HG02870 (cell line): ENCODE measurements around the gene NEAT1.

Experiments
- ATAC-seq: cut with Tn5 transposase; IDR thresholded peaks from one replicate; pipeline ENCODE4 v1.9.1; 2021; ENCODE audit warnings: mild to moderate bottlenecking, moderate library complexity; ENCODE audit not compliant: unreplicated experiment

The NEAT1 gene

DNA sequence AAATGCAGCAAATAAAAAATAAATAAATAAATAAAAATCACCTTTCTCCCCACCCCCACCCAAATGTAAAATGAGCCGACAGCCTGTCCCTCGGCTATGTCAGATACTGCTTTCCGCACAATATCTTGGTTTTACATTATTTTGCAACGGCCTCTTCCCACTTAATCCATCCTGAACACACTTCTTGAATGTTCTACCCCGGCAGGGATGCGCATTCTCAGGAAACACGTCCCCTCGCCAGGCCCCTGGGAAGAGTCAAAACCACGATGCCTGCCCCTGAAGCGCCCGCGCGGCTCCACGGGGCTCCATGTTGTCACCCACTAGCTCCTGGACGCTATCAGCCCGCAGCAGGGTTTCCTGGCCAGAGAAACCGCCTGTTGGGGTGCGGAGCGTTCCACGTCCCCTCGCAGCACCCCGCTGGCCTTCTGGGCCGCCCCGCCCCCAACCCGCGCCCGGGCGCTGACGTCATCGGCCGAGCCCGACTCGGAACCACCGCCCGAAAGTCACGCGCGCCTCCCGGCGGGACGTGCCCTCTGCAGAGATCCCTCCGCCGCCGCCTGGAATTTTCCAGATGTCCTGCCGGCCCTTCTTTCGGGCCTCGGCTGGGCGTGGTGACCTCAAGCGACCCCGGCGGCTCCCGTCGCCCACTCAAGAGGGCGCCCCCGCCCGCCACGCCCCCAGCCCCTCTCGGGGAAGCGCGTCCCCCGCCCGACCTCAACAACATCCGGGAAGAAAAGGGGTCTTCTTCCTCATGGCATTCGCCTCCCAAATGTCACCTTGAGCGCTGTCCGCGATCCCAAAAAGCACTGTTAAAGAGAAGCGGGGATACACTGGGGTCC, 585 bp upstream of the NEAT1 start:
- no peak for ATAC-seq

DNA sequence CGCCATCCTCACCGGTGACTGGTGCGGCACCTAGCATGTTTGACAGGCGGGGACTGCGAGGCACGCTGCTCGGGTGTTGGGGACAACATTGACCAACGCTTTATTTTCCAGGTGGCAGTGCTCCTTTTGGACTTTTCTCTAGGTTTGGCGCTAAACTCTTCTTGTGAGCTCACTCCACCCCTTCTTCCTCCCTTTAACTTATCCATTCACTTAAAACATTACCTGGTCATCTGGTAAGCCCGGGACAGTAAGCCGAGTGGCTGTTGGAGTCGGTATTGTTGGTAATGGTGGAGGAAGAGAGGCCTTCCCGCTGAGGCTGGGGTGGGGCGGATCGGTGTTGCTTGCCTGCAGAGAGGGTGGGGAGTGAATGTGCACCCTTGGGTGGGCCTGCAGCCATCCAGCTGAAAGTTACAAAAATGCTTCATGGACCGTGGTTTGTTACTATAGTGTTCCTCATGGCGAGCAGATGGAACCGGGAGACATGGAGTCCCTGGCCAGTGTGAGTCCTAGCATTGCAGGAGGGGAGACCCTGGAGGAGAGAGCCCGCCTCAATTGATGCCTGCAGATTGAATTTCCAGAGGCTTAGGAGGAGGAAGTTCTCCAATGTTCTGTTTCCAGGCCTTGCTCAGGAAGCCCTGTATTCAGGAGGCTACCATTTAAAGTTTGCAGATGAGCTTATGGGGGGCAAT, 1.1 kb downstream of the NEAT1 start:
- no peak for ATAC-seq

DNA sequence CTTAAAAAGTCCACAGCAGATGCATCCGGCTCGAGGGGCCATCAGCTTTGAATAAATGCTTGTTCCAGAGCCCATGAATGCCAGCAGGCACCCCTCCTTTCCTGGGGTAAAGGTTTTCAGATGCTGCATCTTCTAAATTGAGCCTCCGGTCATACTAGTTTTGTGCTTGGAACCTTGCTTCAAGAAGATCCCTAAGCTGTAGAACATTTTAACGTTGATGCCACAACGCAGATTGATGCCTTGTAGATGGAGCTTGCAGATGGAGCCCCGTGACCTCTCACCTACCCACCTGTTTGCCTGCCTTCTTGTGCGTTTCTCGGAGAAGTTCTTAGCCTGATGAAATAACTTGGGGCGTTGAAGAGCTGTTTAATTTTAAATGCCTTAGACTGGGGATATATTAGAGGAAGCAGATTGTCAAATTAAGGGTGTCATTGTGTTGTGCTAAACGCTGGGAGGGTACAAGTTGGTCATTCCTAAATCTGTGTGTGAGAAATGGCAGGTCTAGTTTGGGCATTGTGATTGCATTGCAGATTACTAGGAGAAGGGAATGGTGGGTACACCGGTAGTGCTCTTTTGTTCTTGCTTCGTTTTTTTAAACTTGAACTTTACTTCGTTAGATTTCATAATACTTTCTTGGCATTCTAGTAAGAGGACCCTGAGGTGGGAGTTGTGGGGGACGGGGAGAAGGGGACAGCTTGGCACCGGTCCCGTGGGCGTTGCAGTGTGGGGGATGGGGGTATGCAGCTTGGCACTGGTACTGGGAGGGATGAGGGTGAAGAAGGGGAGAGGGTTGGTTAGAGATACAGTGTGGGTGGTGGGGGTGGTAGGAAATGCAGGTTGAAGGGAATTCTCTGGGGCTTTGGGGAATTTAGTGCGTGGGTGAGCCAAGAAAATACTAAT, 1.9 kb downstream of the NEAT1 start:
- no peak for ATAC-seq

DNA sequence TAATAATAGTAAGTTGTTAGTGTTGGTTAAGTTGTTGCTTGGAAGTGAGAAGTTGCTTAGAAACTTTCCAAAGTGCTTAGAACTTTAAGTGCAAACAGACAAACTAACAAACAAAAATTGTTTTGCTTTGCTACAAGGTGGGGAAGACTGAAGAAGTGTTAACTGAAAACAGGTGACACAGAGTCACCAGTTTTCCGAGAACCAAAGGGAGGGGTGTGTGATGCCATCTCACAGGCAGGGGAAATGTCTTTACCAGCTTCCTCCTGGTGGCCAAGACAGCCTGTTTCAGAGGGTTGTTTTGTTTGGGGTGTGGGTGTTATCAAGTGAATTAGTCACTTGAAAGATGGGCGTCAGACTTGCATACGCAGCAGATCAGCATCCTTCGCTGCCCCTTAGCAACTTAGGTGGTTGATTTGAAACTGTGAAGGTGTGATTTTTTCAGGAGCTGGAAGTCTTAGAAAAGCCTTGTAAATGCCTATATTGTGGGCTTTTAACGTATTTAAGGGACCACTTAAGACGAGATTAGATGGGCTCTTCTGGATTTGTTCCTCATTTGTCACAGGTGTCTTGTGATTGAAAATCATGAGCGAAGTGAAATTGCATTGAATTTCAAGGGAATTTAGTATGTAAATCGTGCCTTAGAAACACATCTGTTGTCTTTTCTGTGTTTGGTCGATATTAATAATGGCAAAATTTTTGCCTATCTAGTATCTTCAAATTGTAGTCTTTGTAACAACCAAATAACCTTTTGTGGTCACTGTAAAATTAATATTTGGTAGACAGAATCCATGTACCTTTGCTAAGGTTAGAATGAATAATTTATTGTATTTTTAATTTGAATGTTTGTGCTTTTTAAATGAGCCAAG, 2.7 kb downstream of the NEAT1 start:
- ATAC-seq, result no peak

DNA sequence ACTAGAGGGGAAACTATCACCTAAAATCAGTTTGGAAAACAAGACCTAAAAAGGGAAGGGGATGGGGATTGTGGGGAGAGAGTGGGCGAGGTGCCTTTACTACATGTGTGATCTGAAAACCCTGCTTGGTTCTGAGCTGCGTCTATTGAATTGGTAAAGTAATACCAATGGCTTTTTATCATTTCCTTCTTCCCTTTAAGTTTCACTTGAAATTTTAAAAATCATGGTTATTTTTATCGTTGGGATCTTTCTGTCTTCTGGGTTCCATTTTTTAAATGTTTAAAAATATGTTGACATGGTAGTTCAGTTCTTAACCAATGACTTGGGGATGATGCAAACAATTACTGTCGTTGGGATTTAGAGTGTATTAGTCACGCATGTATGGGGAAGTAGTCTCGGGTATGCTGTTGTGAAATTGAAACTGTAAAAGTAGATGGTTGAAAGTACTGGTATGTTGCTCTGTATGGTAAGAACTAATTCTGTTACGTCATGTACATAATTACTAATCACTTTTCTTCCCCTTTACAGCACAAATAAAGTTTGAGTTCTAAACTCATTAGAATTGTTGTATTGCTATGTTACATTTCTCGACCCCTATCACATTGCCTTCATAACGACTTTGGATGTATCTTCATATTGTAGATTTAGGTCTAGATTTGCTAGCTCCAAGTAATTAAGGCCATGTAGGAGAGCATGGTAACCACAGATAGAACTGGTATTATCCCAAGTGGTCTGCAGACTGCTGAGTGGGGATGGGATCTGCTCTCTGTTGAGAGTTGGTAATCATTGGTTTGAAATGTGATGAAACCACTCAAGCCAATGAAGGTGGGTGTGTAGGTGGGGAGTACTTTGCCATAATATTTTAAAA, 3.6 kb downstream of the NEAT1 start:
- ATAC-seq, result peak; percentile 29

DNA sequence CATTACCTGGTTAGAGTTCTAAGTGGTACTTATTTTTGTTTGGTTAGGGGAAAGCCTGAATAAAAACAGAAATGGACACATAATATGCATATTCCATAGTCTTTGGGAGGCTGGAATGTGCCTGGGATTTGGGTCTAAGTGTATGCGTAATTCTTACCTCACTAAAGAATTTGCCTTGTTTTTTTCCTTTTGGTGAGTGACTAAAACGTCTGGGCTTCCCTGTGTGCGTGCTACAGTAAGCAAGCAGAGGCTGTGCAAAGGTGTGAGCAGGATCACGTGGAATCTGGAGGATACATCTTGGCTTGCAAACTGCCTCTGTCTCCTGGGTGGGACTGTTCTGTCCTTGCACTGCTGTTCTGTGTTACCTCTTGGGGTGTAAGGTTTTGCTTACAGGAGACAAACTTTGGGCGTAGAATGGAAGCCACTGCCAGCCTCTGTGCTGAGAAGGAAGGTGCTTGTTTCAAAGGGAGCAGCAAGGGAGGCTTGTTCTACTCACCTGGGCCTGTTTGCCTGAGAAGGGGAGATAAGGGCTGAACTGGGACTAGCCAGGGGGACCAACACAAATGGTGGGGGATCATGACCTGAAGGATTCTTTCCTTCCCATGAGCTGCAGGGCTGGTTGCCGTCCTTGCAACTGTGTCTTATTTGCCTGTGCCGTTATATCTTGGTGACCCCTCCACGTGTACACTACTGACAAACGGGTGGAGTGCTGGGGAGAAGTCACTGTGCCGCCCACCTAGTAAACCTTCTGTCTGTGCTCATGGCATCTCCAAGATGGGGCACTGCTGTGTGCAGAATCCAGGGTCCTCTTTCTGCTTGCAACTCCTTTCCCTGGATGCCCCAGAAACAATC, 4.5 kb downstream of the NEAT1 start:
- no peak for ATAC-seq

DNA sequence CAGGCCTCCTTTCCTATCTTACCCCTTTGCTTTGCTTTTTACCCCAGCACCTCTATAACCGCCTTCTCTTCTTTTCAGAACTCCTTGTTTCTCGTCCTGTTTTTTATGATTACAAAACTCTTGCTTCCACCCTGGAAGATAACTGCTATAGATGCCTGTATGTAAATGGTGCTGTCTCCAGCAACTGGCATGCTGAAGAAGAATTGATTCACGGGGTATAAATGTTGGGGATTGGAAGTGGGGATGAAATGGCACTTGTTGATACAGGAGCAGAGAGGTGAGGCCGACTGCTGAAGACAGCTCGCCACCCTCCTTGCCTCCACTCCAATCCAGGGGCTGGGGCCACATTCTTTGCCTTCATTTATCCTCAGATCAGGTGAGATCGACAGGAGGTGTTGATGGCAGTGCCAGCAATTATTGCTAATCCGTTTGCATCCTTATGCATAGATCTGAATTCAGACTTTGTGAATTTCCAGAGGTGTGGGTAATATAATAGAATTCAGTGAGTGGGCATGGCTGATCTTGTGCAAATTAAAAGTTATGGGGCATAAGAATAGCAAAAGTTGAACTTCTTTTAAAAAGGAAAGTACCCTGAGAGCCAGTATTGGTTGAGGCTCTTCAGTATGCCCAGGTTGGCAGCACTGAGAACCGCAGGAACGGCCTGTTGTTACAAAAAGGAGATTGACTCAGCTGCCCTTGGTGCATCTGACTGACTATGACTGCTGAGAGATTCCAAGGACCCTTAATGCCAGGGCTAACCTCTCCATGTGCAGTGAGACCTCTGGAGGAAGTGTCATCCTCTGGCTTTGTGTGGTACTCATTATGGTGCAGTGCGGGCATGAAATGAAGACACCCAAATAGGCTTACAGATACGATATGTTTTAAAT, 5.3 kb downstream of the NEAT1 start:
- ATAC-seq, result no peak

DNA sequence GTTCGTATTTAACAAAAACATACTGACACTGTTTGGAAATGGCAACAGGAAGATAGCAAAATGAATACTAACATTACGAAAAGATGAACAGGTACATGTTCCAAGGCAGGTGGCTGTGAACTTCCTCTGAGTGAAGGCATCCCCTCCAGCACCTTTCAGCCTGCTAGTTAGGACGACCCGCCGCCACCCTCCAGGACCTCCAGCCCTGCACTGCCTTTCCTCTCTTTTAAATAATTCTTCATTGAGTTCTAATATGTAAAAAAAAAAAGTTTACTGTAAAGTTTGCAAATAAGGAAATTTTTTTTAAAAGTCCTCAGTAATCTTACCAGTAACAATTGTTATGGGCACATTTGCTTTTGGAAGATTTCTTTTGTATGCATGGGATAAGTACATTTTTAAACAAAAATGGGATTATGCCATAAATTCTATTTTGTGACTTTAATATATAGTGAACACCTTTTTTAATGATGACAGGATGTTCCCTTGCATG, 6.0 kb downstream of the NEAT1 start:
- no peak for ATAC-seq

DNA sequence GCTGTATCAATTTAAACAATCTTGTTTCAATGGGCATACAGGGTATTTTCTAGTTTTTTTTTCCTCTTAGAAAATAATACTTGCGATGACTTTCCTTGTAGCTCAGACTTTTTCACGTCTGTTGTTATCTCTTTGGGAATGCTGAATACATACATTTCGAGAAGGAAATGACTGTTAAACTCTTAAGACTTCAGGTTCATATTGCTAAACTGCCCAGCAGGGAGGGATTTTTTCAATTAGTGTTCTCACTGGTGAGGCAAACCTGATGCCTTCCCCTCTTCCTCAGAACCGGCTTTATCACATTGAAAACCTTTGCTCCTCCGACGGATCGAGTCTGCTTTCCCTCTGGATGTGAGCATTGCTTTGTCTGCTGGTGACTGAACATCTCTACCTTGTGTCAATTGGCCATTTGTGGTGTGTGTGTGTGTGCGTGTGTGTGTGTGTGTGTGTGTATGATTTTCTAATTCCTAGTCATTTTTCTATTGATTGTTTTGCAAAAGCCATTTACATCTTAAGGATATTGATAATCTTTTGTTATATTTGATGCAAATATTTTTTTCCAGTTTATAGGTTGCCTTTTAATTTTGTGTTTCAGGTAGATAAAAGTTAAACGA, 6.6 kb downstream of the NEAT1 start:
- no peak for ATAC-seq

DNA sequence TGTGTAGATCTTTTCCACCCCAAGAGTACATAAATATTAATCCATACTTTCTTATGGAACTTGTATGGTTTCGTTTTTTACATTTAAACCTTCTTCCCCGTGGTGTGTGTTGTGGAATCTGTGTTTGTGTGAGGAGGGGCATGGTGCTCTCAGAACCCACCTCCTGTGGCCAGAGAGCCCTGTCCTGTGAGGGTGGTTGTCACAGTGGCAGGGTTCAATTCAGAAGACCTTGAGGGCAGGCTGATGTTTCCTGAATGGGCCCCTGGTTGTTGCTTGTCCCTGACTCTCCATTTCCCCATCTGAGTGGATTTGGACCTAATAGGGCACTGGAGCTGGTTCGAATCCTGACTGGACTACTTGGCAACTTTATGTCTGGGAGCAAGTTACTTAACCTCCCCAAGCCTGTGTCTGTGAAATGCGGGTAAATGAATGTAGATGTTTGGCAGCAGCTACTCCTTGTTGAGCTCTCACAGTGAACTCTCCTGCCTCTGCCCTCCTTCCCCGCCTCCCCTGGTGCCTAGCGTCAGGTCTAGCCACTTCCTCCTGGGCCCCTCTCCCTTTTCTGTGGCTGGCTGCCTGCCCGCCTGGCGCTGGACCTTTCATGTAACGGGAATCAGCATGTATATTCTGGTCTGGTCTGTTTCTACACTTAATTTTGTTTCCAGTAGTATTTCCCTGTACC, 7.3 kb downstream of the NEAT1 start:
- ATAC-seq, result no peak

DNA sequence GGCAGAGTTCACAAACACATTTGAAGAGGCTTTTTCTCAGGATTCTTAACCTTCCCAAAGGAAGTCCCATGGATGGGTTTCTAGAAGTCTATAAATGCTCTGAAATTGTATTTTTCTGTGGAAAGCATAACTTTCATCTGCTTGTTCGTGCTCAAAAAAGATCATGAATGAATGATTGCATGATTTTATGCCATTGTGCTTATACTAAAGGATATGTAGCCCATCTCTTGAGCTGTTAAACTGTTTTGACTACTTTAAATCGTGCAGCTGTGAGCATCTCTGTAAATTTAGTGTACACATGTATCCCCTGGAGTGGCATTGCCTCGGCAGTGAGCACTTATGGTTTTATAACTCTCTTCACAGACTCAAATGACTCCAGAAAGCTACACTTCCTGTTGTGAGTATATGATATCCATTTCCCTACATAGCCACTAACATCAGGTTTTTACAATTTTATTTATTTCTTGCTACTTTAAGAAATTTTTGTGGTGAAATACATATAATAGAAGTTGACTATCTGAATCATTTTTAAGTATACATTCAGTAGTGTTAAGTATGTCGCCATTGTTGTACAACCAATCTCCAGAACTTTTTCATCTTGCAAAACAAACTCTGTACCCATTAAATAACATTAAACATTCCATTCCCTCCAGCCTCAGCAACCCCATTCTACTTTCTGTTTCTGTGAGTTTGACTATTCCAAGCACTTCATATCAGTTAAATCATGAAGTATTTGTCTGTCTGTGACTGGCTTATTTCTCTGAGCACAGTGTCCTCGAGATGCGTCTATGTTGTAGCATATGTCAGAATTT, 8.0 kb downstream of the NEAT1 start:
- ATAC-seq, result no peak

DNA sequence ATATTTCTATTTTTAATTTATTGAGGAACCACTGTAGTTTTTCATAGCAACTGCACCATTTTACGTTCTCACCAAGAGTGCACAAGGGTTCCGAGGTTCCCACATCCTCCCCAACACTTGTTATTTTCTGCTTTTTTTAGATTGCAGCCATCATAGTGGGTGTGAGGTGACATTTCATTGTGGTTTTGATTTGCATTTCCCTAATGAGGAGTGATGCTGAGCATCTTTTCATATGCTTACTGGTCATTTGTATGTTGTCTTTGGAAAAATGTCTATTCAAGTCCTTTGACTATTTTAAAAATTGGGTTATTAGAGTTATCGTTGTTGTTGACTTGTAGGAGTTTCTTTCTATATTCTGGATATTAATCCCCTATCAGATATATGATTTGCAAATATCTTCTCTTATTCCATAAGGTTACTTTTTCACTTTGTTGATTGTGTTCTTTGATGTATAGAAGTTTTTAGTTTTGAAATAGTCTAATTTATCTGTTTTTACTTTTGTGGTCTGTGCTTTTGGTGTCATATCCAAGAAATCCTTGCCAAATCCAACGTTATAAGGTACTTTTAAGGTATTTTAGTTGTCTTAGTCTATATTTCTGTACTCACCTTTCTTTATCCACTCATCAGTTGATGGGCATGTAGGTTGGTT, 9.0 kb downstream of the NEAT1 start:
- ATAC-seq, result no peak

DNA sequence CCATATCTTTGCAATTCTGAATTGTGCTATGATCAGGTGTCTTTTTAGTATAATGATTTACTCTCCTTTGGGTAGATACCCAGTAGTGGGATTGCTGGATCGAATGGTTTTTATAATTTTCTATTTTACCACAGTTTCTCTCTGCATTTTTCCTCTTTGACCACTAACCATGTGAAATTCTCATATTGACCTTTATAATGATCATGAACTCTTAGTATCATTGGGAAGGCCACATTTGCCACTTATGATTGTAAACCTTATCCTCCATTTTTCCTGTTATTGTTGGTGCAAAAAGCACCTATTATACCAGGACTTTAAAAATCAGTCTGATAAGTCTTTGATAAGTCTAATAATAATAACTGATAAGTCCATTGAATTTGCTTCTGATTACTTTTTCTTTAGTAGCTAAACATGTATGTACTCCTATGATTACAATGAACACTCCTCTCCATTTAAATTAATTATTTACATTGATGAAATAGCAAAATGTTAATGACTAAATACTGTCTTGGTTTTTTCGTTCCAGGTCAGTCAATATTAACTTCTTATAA, 9.6 kb downstream of the NEAT1 start:
- ATAC-seq, result no peak

DNA sequence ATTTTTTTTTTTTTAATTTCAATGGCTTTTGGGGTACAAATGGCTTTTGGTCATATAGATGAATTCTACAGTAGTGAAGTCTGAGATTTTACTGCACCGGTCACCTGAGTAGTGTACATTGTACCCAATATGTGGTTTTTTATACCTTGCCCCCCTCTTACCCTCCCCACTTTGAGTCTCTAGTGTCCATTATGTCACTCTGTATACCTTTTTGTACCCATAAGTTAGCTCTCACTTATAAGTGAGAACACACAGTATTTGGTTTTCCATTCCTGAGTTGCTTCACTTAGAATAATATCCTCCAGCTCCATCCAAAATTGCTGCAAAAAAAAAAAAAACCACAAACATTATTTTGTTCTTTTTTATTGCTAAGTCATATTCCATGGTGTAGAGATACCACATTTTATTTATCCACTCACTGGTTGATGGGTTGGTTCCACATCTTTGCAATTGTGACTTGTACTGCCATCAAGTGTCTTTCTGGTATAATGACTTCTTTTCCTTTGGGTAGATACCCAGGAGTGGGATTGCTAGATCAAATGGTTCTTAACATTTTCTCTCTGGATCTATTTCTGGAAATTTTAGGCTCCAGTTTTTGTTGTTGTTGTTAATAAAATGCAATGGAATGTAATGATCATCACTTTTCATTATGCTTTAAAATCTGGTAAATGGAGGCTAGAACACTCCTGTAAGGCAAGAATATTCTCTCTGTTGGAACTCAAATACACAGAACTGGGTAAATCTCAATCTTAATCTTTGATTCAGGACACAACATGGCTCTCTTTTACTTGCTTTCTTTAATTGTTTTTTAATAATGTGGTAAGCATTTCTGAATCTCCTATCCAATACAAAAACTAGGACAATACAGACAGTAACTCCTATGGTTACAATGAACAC, 10.3 kb downstream of the NEAT1 start:
- no peak for ATAC-seq
